Measurements from ENCODE around the gene HIVEP2.

The HIVEP2 gene

GRCh38 chr6:142934106-142934505 lies 10.9 kb downstream of the HIVEP2 start:
- Histone ChIP-seq H3K4me1 (peaks cover 56 to 97% (median 79%) of the 10 kb centered on the region in 10 experiments), H3K36me3 (peaks cover 0 to 6% (median 0%) of the 10 kb centered on the region in 11 experiments; a peak in 2 of 22 replicates), H3K4me2 (peak overlapping the region; percentile 23 to 96 (median 84); a peak in 21 of 22 replicates), H3K9ac (peak overlapping the region in 7 of 11 experiments; percentile 53 to 76 (median 73); a peak in 12 of 22 replicates), H3K4me3 (peak overlapping the region in 3 of 10 experiments; percentile 4 to 47 (median 36); a peak in 3 of 20 replicates), H3K27ac (peak overlapping the region in 8 of 11 experiments; percentile 71 to 91 (median 78); a peak in 15 of 22 replicates), H3K9me3 (replicated peaks in 1 of 11) (peaks cover 0 to 11% (median 0%) of the 10 kb centered on the region in 11 experiments; a peak in 4 of 22 replicates), H3K27me3 (no peaks in the 10 kb centered on the region), H4K20me1 (peaks cover 0 to 23% (median 0%) of the 10 kb centered on the region in 11 experiments; a peak in 6 of 22 replicates)
- TF ChIP-seq Cebpa-rat (IDR thresholded peaks at IDR 0.05): no peak

- Histone ChIP-seq H3K27me3 (no peaks in the 10 kb centered on the region), H3K4me3 (0 out of 20 replicates have a peak overlapping the region, but pooled peaks of 1 of the 10 experiments have one; percentile 47), H4K20me1 (peaks cover 0 to 27% (median 0%) of the 10 kb centered on the region in 11 experiments; a peak in 6 of 22 replicates), H3K9ac (peak overlapping the region in 1 of 11 experiments; percentile 76; a peak in 3 of 22 replicates), H3K36me3 (peaks cover 0 to 6% (median 0%) of the 10 kb centered on the region in 11 experiments; a peak in 2 of 22 replicates), H3K9me3 (replicated peaks in 1 of 11) (peaks cover 0 to 11% (median 0%) of the 10 kb centered on the region in 11 experiments; a peak in 4 of 22 replicates), H3K4me1 (peaks cover 59 to 97% (median 80%) of the 10 kb centered on the region in 10 experiments), H3K27ac (peak overlapping the region in 6 of 11 experiments; percentile 71 to 91 (median 82); a peak in 13 of 22 replicates), H3K4me2 (peak overlapping the region in 10 of 11 experiments; percentile 75 to 96 (median 84); a peak in 19 of 22 replicates)
- TF ChIP-seq Cebpa-rat (IDR thresholded peaks at IDR 0.05): no peak
These were observed 11.3 kb downstream of the HIVEP2 start for GRCh38 chr6:142933701-142934100.

GRCh38 chr6:142932889-142933288 lies 12.1 kb downstream of the HIVEP2 start:
- Histone ChIP-seq H3K4me1 (peaks cover 62 to 98% (median 80%) of the 10 kb centered on the region in 10 experiments), H3K9ac (0 out of 22 replicates have a peak overlapping the region, but pooled peaks of 2 of the 11 experiments have one; percentile 7 to 29), H3K9me3 (replicated peaks in 1 of 11) (peaks cover 0 to 11% (median 0%) of the 10 kb centered on the region in 11 experiments; a peak in 4 of 22 replicates), H4K20me1 (peaks cover 0 to 28% (median 0%) of the 10 kb centered on the region in 11 experiments; a peak in 6 of 22 replicates), H3K36me3 (peaks cover 0 to 5% (median 0%) of the 10 kb centered on the region in 11 experiments; a peak in 2 of 22 replicates), H3K27me3 (no peaks in the 10 kb centered on the region), H3K27ac (peak overlapping the region in 6 of 11 experiments; percentile 1 to 91 (median 82); a peak in 8 of 22 replicates), H3K4me2 (peak overlapping the region; percentile 30 to 96 (median 82)), H3K4me3 (peak overlapping the region in 1 of 10 experiments; percentile 6; a peak in 1 of 20 replicates)
- no peak for TF ChIP-seq Cebpa-rat (IDR thresholded peaks at IDR 0.05)

- no peak for TF ChIP-seq Cebpa-rat (IDR thresholded peaks at IDR 0.05)
- peaks cover 54 to 92% (median 73%) of the 10 kb centered on the region in 10 experiments for H3K4me1 ChIP-seq
- H4K20me1 ChIP-seq: peaks cover 0 to 27% (median 0%) of the 10 kb centered on the region in 11 experiments; a peak in 6 of 22 replicates
- H3K27me3 ChIP-seq: no peaks in the 10 kb centered on the region
- H3K9me3 ChIP-seq (replicated peaks in 1 of 11): no peaks in the 10 kb centered on the region
- peak overlapping the region in 3 of 11 experiments; percentile 21 to 43 (median 32); a peak in 2 of 22 replicates for H3K9ac ChIP-seq
- peak overlapping the region in 8 of 11 experiments; percentile 4 to 96 (median 34); a peak in 11 of 22 replicates for H3K27ac ChIP-seq
- no peaks in the 10 kb centered on the region; a peak in 1 of 22 replicates for H3K36me3 ChIP-seq
- H3K4me2 ChIP-seq: peak overlapping the region; percentile 44 to 99 (median 93); a peak in 20 of 22 replicates
- H3K4me3 ChIP-seq: no peak overlapping the region
These were observed 15.1 kb downstream of the HIVEP2 start for GRCh38 chr6:142929751-142930358.

GRCh38 chr6:142927904-142928303 lies 17.1 kb downstream of the HIVEP2 start:
- Histone ChIP-seq H3K4me1 (peaks cover 35 to 73% (median 53%) of the 10 kb centered on the region in 10 experiments), H3K27me3 (no peaks in the 10 kb centered on the region), H3K27ac (peak overlapping the region; percentile 30 to 96 (median 93); a peak in 20 of 22 replicates), H3K9me3 (replicated peaks in 1 of 11) (no peaks in the 10 kb centered on the region), H3K9ac (peak overlapping the region; percentile 88 to 94 (median 91); a peak in 21 of 22 replicates), H4K20me1 (peaks cover 0 to 27% (median 0%) of the 10 kb centered on the region in 11 experiments; a peak in 4 of 22 replicates), H3K4me3 (peak overlapping the region; percentile 60 to 85 (median 74)), H3K36me3 (peaks cover 0 to 12% (median 4%) of the 10 kb centered on the region in 11 experiments; a peak in 5 of 22 replicates), H3K4me2 (peak overlapping the region; percentile 84 to 99 (median 96))
- no peak for TF ChIP-seq Cebpa-rat (IDR thresholded peaks at IDR 0.05)

GRCh38 chr6:142927271-142927580 lies 17.8 kb downstream of the HIVEP2 start:
- Histone ChIP-seq H3K9ac (peak overlapping the region; percentile 88 to 94 (median 91)), H3K27ac (peak overlapping the region; percentile 80 to 96 (median 93)), H3K27me3 (no peaks in the 10 kb centered on the region), H3K4me3 (peak overlapping the region; percentile 60 to 85 (median 74)), H3K4me1 (peaks cover 30 to 66% (median 47%) of the 10 kb centered on the region in 10 experiments), H3K4me2 (peak overlapping the region; percentile 84 to 99 (median 96)), H3K36me3 (peaks cover 0 to 12% (median 4%) of the 10 kb centered on the region in 11 experiments; a peak in 5 of 22 replicates), H4K20me1 (peaks cover 0 to 27% (median 0%) of the 10 kb centered on the region in 11 experiments; a peak in 4 of 22 replicates), H3K9me3 (replicated peaks in 1 of 11) (no peaks in the 10 kb centered on the region)
- TF ChIP-seq Cebpa-rat (IDR thresholded peaks at IDR 0.05): no peak

GRCh38 chr6:142926494-142927270 lies 18.3 kb downstream of the HIVEP2 start:
- H4K20me1 ChIP-seq: peaks cover 0 to 24% (median 0%) of the 10 kb centered on the region in 11 experiments; a peak in 4 of 22 replicates
- peak overlapping the region; percentile 88 to 94 (median 91) for H3K9ac ChIP-seq
- H3K4me2 ChIP-seq: peak overlapping the region; percentile 84 to 99 (median 96)
- peak overlapping the region; percentile 60 to 85 (median 74) for H3K4me3 ChIP-seq
- no peaks in the 10 kb centered on the region for H3K27me3 ChIP-seq
- peak overlapping the region; percentile 80 to 96 (median 93) for H3K27ac ChIP-seq
- peaks cover 30 to 60% (median 44%) of the 10 kb centered on the region in 10 experiments for H3K4me1 ChIP-seq
- TF ChIP-seq Cebpa-rat (IDR thresholded peaks at IDR 0.05): no peak
- H3K9me3 ChIP-seq (replicated peaks in 1 of 11): no peaks in the 10 kb centered on the region
- H3K36me3 ChIP-seq: peaks cover 0 to 12% (median 4%) of the 10 kb centered on the region in 11 experiments; a peak in 6 of 22 replicates

GRCh38 chr6:142926177-142926493 lies 18.8 kb downstream of the HIVEP2 start:
- TF ChIP-seq Cebpa-rat (IDR thresholded peaks at IDR 0.05): no peak
- H3K4me1 ChIP-seq: peaks cover 30 to 56% (median 44%) of the 10 kb centered on the region in 10 experiments
- peaks cover 0 to 21% (median 0%) of the 10 kb centered on the region in 11 experiments; a peak in 4 of 22 replicates for H4K20me1 ChIP-seq
- no peaks in the 10 kb centered on the region for H3K27me3 ChIP-seq
- peak overlapping the region; percentile 84 to 99 (median 96) for H3K4me2 ChIP-seq
- peaks cover 0 to 14% (median 4%) of the 10 kb centered on the region in 11 experiments; a peak in 5 of 22 replicates for H3K36me3 ChIP-seq
- peak overlapping the region; percentile 88 to 94 (median 91) for H3K9ac ChIP-seq
- H3K4me3 ChIP-seq: peak overlapping the region; percentile 60 to 85 (median 74)
- no peaks in the 10 kb centered on the region for H3K9me3 ChIP-seq (replicated peaks in 1 of 11)
- H3K27ac ChIP-seq: peak overlapping the region; percentile 80 to 96 (median 93)

Measured in BLaER1 treated with 17β-estradiol and CSF1 and Interleukin-3, amounts not matched to agents 10 nM and 100 nM (cell line).